HG03064 (cell line): Measurements from ENCODE around the gene EVA1B.

Source experiments
- ATAC-seq: cut with Tn5 transposase; IDR thresholded peaks from one replicate; pipeline ENCODE4 v1.9.1; 2021; ENCODE audit warnings: low read depth; ENCODE audit not compliant: unreplicated experiment

Gene EVA1B

GRCh38 chr1:36285443-36286101, 37.9 kb downstream of the EVA1B start:
- ATAC-seq = no peak

- ATAC-seq = no peak
These were observed 38.9 kb downstream of the EVA1B start for GRCh38 chr1:36284517-36284916.

DNA sequence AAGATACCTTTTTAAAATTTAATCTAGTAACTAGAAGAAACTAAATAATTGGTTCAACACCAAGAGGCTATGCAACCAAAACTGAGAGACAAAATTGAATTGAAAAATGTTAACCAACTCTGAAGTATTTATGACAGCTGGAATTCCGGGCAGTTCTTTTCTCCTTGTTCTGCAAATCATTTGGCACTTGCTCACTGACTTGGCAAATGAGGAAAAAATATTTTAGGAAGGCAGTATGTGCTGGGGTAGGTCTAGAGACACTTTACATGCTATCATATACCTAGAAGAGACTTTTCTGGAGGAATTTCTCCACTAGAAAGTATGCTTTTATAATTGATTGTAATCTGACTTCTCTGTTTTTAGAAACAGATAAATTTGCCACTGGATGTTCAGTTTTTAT, 39.4 kb downstream of the EVA1B start:
- ATAC-seq = no peak

GRCh38 chr1:36279789-36280296, 43.6 kb downstream of the EVA1B start:
- ATAC-seq = no peak

GRCh38 chr1:36279110-36279788, 44.2 kb downstream of the EVA1B start:
- ATAC-seq = no peak

GRCh38 chr1:36276688-36277087, 46.8 kb downstream of the EVA1B start:
- ATAC-seq = no peak

GRCh38 chr1:36274201-36274600, 49.2 kb downstream of the EVA1B start:
- no peak for ATAC-seq

GRCh38 chr1:36273024-36273423, 50.4 kb downstream of the EVA1B start:
- no peak for ATAC-seq
